ENCODE measurements around the gene XRCC1. TPM values are rescaled to one million over a fixed set of nuclear protein-coding genes. Genes with fewer than 3 reads are reported as not detected.

The XRCC1 gene
- total RNA-seq, 4 donors from 2014 or later = 8.0 to 147 (median 15.8) TPM

- DNase-seq = no peak
- peaks cover 0 to 15% (median 2%) of the 10 kb centered on the region in 4 donors for H3K36me3 ChIP-seq
- no peak overlapping the region for H3K27ac ChIP-seq
- 94% methylated on average over 7 of the region's 7 CpGs; no CpG with 5 or more reads in 1 of the 2 donors for WGBS, 2 donors (ENCODE audit: low coverage in 1 of 2)
- H3K4me3 ChIP-seq = no peak overlapping the region
- in situ Hi-C loops (cut with MboI; ENCODE audit: low pct_ligation_motif_present in 1 of 4, low pct_unique_long_range_greater_than_20kb in 1 of 4, low sequenced_read_pairs in 3 of 4) = no loop called here
- TF ChIP-seq EP300 (IDR thresholded peaks at IDR 0.05; ENCODE audit: low read depth) = no peak
- TF ChIP-seq POLR2A (IDR thresholded peaks at IDR 0.05) = no peak
- no peak for TF ChIP-seq POLR2AphosphoS5 (IDR thresholded peaks at IDR 0.05)
- no peak for TF ChIP-seq CTCF (IDR thresholded peaks at IDR 0.05)
- peaks cover 0 to 10% (median 4%) of the 10 kb centered on the region in 4 donors for H3K4me1 ChIP-seq
- H3K9me3 ChIP-seq = no peaks in the 10 kb centered on the region
- intact Hi-C loops (cut with DNase I; ENCODE audit: low total_unique reads) = no loop called here
- no peaks in the 10 kb centered on the region for H3K27me3 ChIP-seq
These were observed 78.4 kb downstream of the XRCC1 start for GRCh38 chr19:43496960-43497359.

- WGBS, 2 donors (ENCODE audit: low coverage in 1 of 2) = 71 to 100% methylated on average over 1 to 4 of the region's 8 CpGs
- Histone ChIP-seq H3K4me3 (no peak overlapping the region), H3K4me1 (peaks cover 0 to 9% (median 2%) of the 10 kb centered on the region in 4 donors), H3K27me3 (no peaks in the 10 kb centered on the region), H3K27ac (no peak overlapping the region), H3K9me3 (no peaks in the 10 kb centered on the region), H3K36me3 (peaks cover 0 to 15% (median 2%) of the 10 kb centered on the region in 4 donors)
- intact Hi-C loops (cut with DNase I; ENCODE audit: low total_unique reads) = no loop called here
- no peak for DNase-seq
- in situ Hi-C loops (cut with MboI; ENCODE audit: low pct_ligation_motif_present in 1 of 4, low pct_unique_long_range_greater_than_20kb in 1 of 4, low sequenced_read_pairs in 3 of 4) = no loop called here
- no peak for TF ChIP-seq POLR2A (IDR thresholded peaks at IDR 0.05)
These were observed 80.2 kb downstream of the XRCC1 start for GRCh38 chr19:43495082-43495481.

Other genes with a start within 250 kb of the XRCC1 start
- gene CD177, start 221.8 kb downstream of the XRCC1 start, total RNA-seq = 100 to 1,000 TPM in 2 of 4 donors, 10 to 100 TPM in 2; 12.1 to 720 (median 82.6) TPM
- not detected for gene TEX101, start 160.6 kb downstream of the XRCC1 start, total RNA-seq
- gene LYPD3, start 109.9 kb downstream of the XRCC1 start, total RNA-seq = 1 to 10 TPM in 1 of 4 donors, not detected in 3; 2.2 TPM
- 10 to 100 TPM; 10.2 to 28.7 (median 16.5) TPM for gene PHLDB3, start 70.8 kb downstream of the XRCC1 start, total RNA-seq
- 100 to 1,000 TPM; 438 to 667 (median 458) TPM for gene ETHE1, start 48.3 kb downstream of the XRCC1 start, total RNA-seq
- gene ZNF575, start 42.3 kb downstream of the XRCC1 start, total RNA-seq = 1 to 10 TPM in 2 of 4 donors, under 1 TPM in 1, not detected in 1; 0.20 to 1.9 (median 1.8) TPM
- 1 to 10 TPM in 3 of 4 donors, not detected in 1; 1.1 to 4.0 (median 1.6) TPM for gene PINLYP, start 274 bp upstream of the XRCC1 start, total RNA-seq
- gene IRGQ, start 20.6 kb upstream of the XRCC1 start, total RNA-seq = 10 to 100 TPM; 15.7 to 32.5 (median 24.7) TPM
- gene ZNF576, start 21.1 kb upstream of the XRCC1 start, total RNA-seq = 10 to 100 TPM in 2 of 4 donors, 1 to 10 TPM in 2; 3.7 to 11.9 (median 9.8) TPM
- 1 to 10 TPM in 1 of 4 donors, under 1 TPM in 2, not detected in 1; 0.14 to 2.2 (median 0.64) TPM for gene SRRM5, start 36.6 kb upstream of the XRCC1 start, total RNA-seq
- 10 to 100 TPM in 3 of 4 donors, 1 to 10 TPM in 1; 3.0 to 17.1 (median 15.1) TPM for gene ZNF428, start 44.1 kb upstream of the XRCC1 start, total RNA-seq
- gene CADM4, start 64.3 kb upstream of the XRCC1 start, total RNA-seq = 1 to 10 TPM in 3 of 4 donors, not detected in 1; 2.5 to 4.0 (median 3.7) TPM
- 10 to 100 TPM; 12.1 to 76.2 (median 54.7) TPM for gene PLAUR, start 94.6 kb upstream of the XRCC1 start, total RNA-seq
- gene IRGC, start 140.5 kb upstream of the XRCC1 start, total RNA-seq = not detected
- gene SMG9, start 179.4 kb upstream of the XRCC1 start, total RNA-seq = 10 to 100 TPM in 3 of 4 donors, 1 to 10 TPM in 1; 4.1 to 68.7 (median 13.8) TPM
- gene KCNN4, start 205.4 kb upstream of the XRCC1 start, total RNA-seq = 10 to 100 TPM in 3 of 4 donors, not detected in 1; 26.5 to 72.2 (median 37.4) TPM
- gene LYPD5, start 226.9 kb upstream of the XRCC1 start, total RNA-seq = 1 to 10 TPM in 3 of 4 donors, not detected in 1; 2.1 to 5.2 (median 2.6) TPM